Ishikawa (cell line): ENCODE results near the gene SYK.

Source experiments
- EP300 ChIP-seq: IDR thresholded peaks from 2 replicates; pipeline ENCODE4 v1.6.1; 2012; ENCODE audit warnings: borderline replicate concordance
- NFIC ChIP-seq: IDR thresholded peaks from 2 replicates; pipeline ENCODE4 v1.6.1; 2012
- RAD21 ChIP-seq: IDR thresholded peaks from 2 replicates; pipeline ENCODE4 v1.6.1; 2012; ENCODE audit warnings: low read depth
- REST ChIP-seq: IDR thresholded peaks from 2 replicates; pipeline ENCODE4 v1.6.1; 2012; ENCODE audit warnings: low read depth, mild to moderate bottlenecking
- ZBTB7A ChIP-seq: IDR thresholded peaks from 2 replicates; pipeline ENCODE4 v1.6.1; 2012; ENCODE audit warnings: low read depth

GRCh38 chr9:90789862-90790261, 11.8 kb upstream of the SYK start:
- TF ChIP-seq ZBTB7A, result no peak
- TF ChIP-seq EP300, result no peak
- TF ChIP-seq REST, result no peak
- TF ChIP-seq NFIC, result no peak
- TF ChIP-seq RAD21, result no peak
